GM18505 (cell line): ENCODE data around the gene S100A8.
"Not testable (repeated sequence)": the region's sequence is repeated elsewhere in the genome, so short reads cannot be mapped to it uniquely, and the experiment has no call there.

Source experiments
- ATAC-seq: cut with Tn5 transposase; IDR thresholded peaks from one replicate; pipeline ENCODE4 v1.9.1; 2021; ENCODE audit not compliant: unreplicated experiment
- POLR2A ChIP-seq: IDR thresholded peaks from 4 replicates; pipeline ENCODE4 v1.6.1; 2011; ENCODE audit warnings: borderline replicate concordance; ENCODE audit not compliant: insufficient read depth, insufficient read length; ENCODE audit errors: extremely low read depth

S100A8 gene

GRCh38 chr1:153428791-153429190 is 37.9 kb upstream of the S100A8 start:
- no peak for ATAC-seq
- no peak for TF ChIP-seq POLR2A

- no peak for TF ChIP-seq POLR2A
Measured at GRCh38 chr1:153428073-153428638, 37.3 kb upstream of the S100A8 start.

GRCh38 chr1:153426809-153427208 is 35.9 kb upstream of the S100A8 start:
- ATAC-seq = no peak
- no peak for TF ChIP-seq POLR2A

More at GRCh38 chr1:153428073-153428638, 37.3 kb upstream of the S100A8 start:
- no peak for ATAC-seq

- no peak for ATAC-seq
Measured at GRCh38 chr1:153422450-153423068, 31.7 kb upstream of the S100A8 start.

GRCh38 chr1:153420306-153420705 is 29.4 kb upstream of the S100A8 start:
- TF ChIP-seq POLR2A = no peak
- ATAC-seq = no peak

More at GRCh38 chr1:153422450-153423068, 31.7 kb upstream of the S100A8 start:
- no peak for TF ChIP-seq POLR2A

GRCh38 chr1:153419436-153419793 is 28.5 kb upstream of the S100A8 start:
- not testable (repeated sequence) for ATAC-seq

GRCh38 chr1:153418758-153419435 is 28.0 kb upstream of the S100A8 start:
- not testable (repeated sequence) for ATAC-seq

GRCh38 chr1:153417136-153417888 is 26.4 kb upstream of the S100A8 start:
- no peak for TF ChIP-seq POLR2A
- ATAC-seq = no peak

- no peak for ATAC-seq
- no peak for TF ChIP-seq POLR2A
Measured at GRCh38 chr1:153415850-153416570, 25.1 kb upstream of the S100A8 start, which contains the start of gene S100A7A. TSS of gene S100A7A (plus strand) at chr1:153416520. CDS start at chr1:153418083, 1,563 bp downstream.

GRCh38 chr1:153413961-153414360 is 23.1 kb upstream of the S100A8 start:
- not testable (repeated sequence) for ATAC-seq

- ATAC-seq = not testable (repeated sequence)
Measured at GRCh38 chr1:153407274-153407673, 16.4 kb upstream of the S100A8 start.

- not testable (repeated sequence) for ATAC-seq
Measured at GRCh38 chr1:153405825-153406599, 15.1 kb upstream of the S100A8 start.

- no peak for TF ChIP-seq POLR2A
- no peak for ATAC-seq
Measured at GRCh38 chr1:153404768-153405167, 13.9 kb upstream of the S100A8 start.
